Stimulated activated CD4-positive, alpha-beta T cell treated with anti-CD3 and anti-CD28 coated beads, Interleukin-1b, Interleukin-23, amount 100 ng/mL, for 1 hour (primary cell): ENCODE measurements around the gene VGLL2.

Experiments used
- DNase-seq, 2 donors: peaks; one replicate each; pipeline ENCODE4 v3.0.0-alpha.2; 2020; ENCODE audit warnings: low read depth in 2 of 2

The VGLL2 gene

GRCh38 chr6:117268924-117269323 lies 3.6 kb downstream of the VGLL2 start:
- DNase-seq, result no peak

- no peak for DNase-seq
These were observed 4.3 kb downstream of the VGLL2 start for GRCh38 chr6:117269638-117270054.

GRCh38 chr6:117270055-117270842 lies 4.9 kb downstream of the VGLL2 start:
- no peak for DNase-seq

GRCh38 chr6:117270843-117271507 lies 5.6 kb downstream of the VGLL2 start:
- no peak for DNase-seq

GRCh38 chr6:117272032-117272866 lies 6.9 kb downstream of the VGLL2 start:
- DNase-seq, result no peak

GRCh38 chr6:117272891-117273290 lies 7.5 kb downstream of the VGLL2 start:
- no peak for DNase-seq

GRCh38 chr6:117275205-117275604 lies 9.8 kb downstream of the VGLL2 start:
- no peak for DNase-seq

GRCh38 chr6:117275711-117276110 lies 10.4 kb downstream of the VGLL2 start:
- DNase-seq, result no peak

GRCh38 chr6:117276778-117277316 lies 11.5 kb downstream of the VGLL2 start:
- no peak for DNase-seq

GRCh38 chr6:117280922-117281321 lies 15.6 kb downstream of the VGLL2 start:
- DNase-seq, result no peak

GRCh38 chr6:117288083-117288715 lies 22.8 kb downstream of the VGLL2 start:
- DNase-seq, result no peak

- DNase-seq, result no peak
These were observed 25.0 kb downstream of the VGLL2 start for GRCh38 chr6:117290173-117290846.

GRCh38 chr6:117298941-117299340 lies 33.6 kb downstream of the VGLL2 start:
- DNase-seq, result no peak

GRCh38 chr6:117303323-117303722 lies 38.0 kb downstream of the VGLL2 start:
- no peak for DNase-seq

- DNase-seq, result no peak
These were observed 39.1 kb downstream of the VGLL2 start for GRCh38 chr6:117304446-117304845.

GRCh38 chr6:117306227-117306790 lies 41.0 kb downstream of the VGLL2 start:
- DNase-seq, result no peak

- no peak for DNase-seq
These were observed 42.3 kb downstream of the VGLL2 start for GRCh38 chr6:117307655-117308054.

GRCh38 chr6:117309069-117309468 lies 43.7 kb downstream of the VGLL2 start:
- no peak for DNase-seq

- DNase-seq, result no peak
These were observed 44.3 kb downstream of the VGLL2 start for GRCh38 chr6:117309611-117310010.

GRCh38 chr6:117311310-117311709 lies 46.0 kb downstream of the VGLL2 start:
- no peak for DNase-seq

- no peak for DNase-seq
These were observed 46.4 kb downstream of the VGLL2 start for GRCh38 chr6:117311726-117312125.
